Left kidney (tissue), 8 donors: Measurements from ENCODE around the gene CDK5RAP3. TPM values are rescaled to one million over a fixed set of nuclear protein-coding genes. Genes with fewer than 3 reads are reported as not detected.
A peak's percentile ranks its signal among the peaks of the same experiment; 100 is the strongest.
"Not testable (repeated sequence)": the region's sequence is repeated elsewhere in the genome, so short reads cannot be mapped to it uniquely, and the experiment has no call there.

ENCODE experiments used
- DNase-seq: peaks from one replicate; pipeline ENCODE4 v3.0.0-alpha.2; 2013
- long read RNA-seq, 8 donors: transcript quantifications; one replicate each; lab custom pipeline, GENCODE V29; 2026
- polyA plus RNA-seq: library from polyadenylated mRNA; unstranded; fragments of 120-200 nt; gene quantifications from one replicate; pipeline ENCODE4 v1.2.1, GENCODE V29; 2013; ENCODE audit not compliant: insufficient read length

The CDK5RAP3 gene, protein sequence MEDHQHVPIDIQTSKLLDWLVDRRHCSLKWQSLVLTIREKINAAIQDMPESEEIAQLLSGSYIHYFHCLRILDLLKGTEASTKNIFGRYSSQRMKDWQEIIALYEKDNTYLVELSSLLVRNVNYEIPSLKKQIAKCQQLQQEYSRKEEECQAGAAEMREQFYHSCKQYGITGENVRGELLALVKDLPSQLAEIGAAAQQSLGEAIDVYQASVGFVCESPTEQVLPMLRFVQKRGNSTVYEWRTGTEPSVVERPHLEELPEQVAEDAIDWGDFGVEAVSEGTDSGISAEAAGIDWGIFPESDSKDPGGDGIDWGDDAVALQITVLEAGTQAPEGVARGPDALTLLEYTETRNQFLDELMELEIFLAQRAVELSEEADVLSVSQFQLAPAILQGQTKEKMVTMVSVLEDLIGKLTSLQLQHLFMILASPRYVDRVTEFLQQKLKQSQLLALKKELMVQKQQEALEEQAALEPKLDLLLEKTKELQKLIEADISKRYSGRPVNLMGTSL
- polyA plus RNA-seq = 186 TPM
- long read RNA-seq, donor 1, transcript CDK5RAP3-225 (2 exons, 2,455 nt) = minor isoform, 10 of 31 reads
- long read RNA-seq, donor 1, transcript CDK5RAP3-201 (14 exons, 1,866 nt) = major isoform, 13 of 31 reads
- long read RNA-seq, donor 1, partial matches to known transcripts = 0 of 31 reads
- long read RNA-seq, donor 1, other reads (novel, unspliced or antisense) = 0 of 31 reads
- long read RNA-seq, donor 2, transcript CDK5RAP3-225 (2 exons, 2,455 nt) = major isoform, 9 of 41 reads
- long read RNA-seq, donor 2, transcript CDK5RAP3-231 (12 exons, 2,759 nt) = minor isoform, 8 of 41 reads
- long read RNA-seq, donor 2, transcript CDK5RAP3-201 (14 exons, 1,866 nt) = major isoform, 9 of 41 reads
- long read RNA-seq, donor 2, partial matches to known transcripts = 8 of 41 reads
- long read RNA-seq, donor 2, other reads (novel, unspliced or antisense) = 0 of 41 reads
- long read RNA-seq, donor 3, transcript CDK5RAP3-201 (14 exons, 1,866 nt) = minor isoform, 8 of 45 reads
- long read RNA-seq, donor 3, transcript CDK5RAP3-225 (2 exons, 2,455 nt) = major isoform, 25 of 45 reads
- long read RNA-seq, donor 3, partial matches to known transcripts = 6 of 45 reads
- long read RNA-seq, donor 3, other reads (novel, unspliced or antisense) = 0 of 45 reads
- long read RNA-seq, donor 4, partial matches to known transcripts = 0 of 2 reads
- long read RNA-seq, donor 4, other reads (novel, unspliced or antisense) = 0 of 2 reads
- long read RNA-seq, donor 5, transcript CDK5RAP3-225 (2 exons, 2,455 nt) = major isoform, 30 of 113 reads
- long read RNA-seq, donor 5, transcript CDK5RAP3-201 (14 exons, 1,866 nt) = major isoform, 30 of 113 reads
- long read RNA-seq, donor 5, transcript CDK5RAP3-231 (12 exons, 2,759 nt) = minor isoform, 11 of 113 reads
- long read RNA-seq, donor 5, partial matches to known transcripts = 32 of 113 reads
- long read RNA-seq, donor 5, other reads (novel, unspliced or antisense) = 0 of 113 reads
- long read RNA-seq, donor 6, transcript CDK5RAP3-201 (14 exons, 1,866 nt) = major isoform, 12 of 25 reads
- long read RNA-seq, donor 6, transcript CDK5RAP3-225 (2 exons, 2,455 nt) = minor isoform, 10 of 25 reads
- long read RNA-seq, donor 6, partial matches to known transcripts = 0 of 25 reads
- long read RNA-seq, donor 6, other reads (novel, unspliced or antisense) = 0 of 25 reads
- long read RNA-seq, donor 7, transcript CDK5RAP3-225 (2 exons, 2,455 nt) = major isoform, 31 of 79 reads
- long read RNA-seq, donor 7, transcript CDK5RAP3-201 (14 exons, 1,866 nt) = minor isoform, 18 of 79 reads
- long read RNA-seq, donor 7, transcript CDK5RAP3-231 (12 exons, 2,759 nt) = minor isoform, 5 of 79 reads
- long read RNA-seq, donor 7, partial matches to known transcripts = 16 of 79 reads
- long read RNA-seq, donor 7, other reads (novel, unspliced or antisense) = 0 of 79 reads
- long read RNA-seq, donor 8, transcript CDK5RAP3-225 (2 exons, 2,455 nt) = minor isoform, 5 of 23 reads
- long read RNA-seq, donor 8, transcript CDK5RAP3-201 (14 exons, 1,866 nt) = major isoform, 7 of 23 reads
- long read RNA-seq, donor 8, partial matches to known transcripts = 0 of 23 reads
- long read RNA-seq, donor 8, other reads (novel, unspliced or antisense) = 0 of 23 reads

DNA sequence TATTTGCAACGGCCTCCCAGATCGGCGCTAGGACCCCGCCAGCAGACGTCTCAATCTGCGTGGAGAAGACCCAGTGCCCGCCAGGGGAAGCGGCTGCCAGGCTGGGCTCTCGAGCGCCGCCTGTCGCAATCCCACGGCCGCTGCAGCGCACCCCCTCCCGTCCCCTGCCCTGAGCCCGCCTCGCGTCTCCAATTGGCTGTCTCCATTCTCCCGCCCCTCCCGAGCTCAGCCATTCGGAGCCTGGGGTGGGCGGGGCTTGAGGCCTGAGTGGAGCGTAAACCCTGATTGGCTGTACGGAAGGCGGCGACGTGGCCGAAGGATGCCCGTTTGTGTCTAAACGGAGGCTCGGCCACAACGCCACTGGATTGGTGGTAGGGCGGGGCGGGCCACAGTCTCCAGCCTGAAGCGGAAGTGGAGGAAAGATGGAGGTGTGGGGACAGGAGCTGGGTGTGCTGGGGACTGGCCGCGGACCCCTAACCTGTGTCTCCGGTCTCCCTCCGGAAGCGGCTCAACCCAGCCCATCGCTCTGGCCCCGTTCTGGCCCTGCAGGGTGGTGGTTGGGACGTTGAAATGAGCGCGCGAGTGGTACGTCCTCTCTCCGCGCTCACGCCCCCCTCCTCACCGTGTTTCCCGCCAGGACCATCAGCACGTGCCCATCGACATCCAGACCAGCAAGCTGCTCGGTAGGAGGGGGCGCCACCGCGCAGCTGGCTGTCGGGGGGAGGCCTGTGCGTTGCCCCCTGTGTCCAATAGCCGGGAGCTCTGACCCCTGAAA lies at the start of gene CDK5RAP3:
CDK5RAP3 (plus strand) TSS at position 389 of the 775 bp plus-strand sequence; CDS start at position 423, 34 bp downstream.
- peak; percentile 100 for DNase-seq

DNA sequence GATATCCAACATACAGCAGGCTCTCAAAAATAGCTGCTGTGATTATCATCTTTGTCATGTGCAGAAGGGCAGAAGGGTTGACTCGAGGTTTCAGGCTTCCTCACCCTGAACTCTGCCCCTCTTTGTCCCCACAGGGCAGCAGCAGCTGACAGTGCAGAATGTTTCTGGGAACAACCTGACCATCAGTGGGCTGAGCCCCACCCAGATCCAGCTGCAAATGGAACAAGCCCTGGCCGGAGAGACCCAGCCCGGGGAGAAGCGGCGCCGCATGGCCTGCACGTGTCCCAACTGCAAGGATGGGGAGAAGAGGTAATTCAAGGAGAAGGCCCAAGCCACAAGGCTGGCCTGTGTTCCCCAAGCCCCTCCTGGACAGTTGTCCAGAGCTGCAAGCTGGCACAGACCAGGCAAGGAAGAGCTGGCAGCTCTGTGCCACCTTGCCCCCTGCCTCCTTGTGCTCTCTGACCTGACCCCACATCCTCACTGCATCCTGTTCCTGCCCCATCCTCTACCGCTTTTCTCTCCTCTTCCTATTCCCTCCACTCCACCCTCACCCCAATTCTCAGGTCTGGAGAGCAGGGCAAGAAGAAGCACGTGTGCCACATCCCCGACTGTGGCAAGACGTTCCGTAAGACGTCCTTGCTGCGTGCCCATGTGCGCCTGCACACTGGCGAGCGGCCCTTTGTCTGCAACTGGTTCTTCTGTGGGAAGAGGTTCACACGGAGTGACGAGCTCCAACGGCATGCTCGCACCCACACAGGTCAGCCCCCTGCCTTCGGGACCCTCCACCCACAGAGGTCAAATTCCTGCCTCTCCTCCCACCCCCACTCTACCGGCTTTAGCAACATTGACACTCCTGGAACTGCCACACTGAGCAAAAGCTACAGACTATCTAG lies 45.9 kb upstream of the CDK5RAP3 start:
- no peak for DNase-seq

DNA sequence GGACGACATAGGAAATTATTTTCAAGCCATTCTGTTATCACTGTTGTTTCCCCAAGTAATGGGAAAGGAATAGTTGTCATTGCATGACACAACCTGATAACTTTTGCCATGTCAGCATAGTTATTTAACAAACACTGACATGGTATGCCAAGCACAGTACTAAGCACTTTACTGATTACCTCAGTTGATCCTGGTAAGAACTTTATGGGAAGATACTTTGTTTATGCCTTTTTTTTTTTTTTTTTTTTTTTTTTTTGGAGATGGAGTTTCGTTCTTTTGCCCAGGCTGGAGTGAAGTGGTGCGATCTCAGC lies 45.3 kb upstream of the CDK5RAP3 start:
- no peak for DNase-seq

DNA sequence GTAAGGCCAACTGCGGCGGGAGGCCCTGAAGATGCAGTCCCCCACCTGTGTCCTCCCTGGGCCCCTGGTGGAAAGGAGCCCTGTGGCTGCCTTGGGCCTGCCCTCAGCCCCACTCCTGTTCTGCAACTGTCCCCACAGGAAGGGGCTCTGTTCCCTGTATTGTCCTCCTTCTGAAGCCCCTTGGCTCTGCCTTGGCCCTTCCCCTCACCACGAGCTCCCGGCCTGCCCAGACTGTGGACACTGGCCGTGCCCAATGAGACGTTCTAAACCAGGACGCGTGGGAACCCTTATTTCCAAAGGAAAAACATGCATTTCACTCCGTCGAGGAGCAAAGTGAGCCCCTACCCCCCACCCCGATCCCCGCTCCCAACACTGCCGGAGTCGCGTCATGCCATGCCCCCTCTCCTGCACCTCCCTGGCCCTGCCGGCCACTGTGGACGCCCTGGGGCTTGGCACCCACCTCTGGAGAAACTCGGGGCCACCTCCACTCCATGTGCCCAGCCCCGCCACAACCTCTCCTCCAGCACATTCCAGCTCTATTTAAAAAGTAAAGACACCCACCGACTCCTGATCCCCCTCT lies 43.0 kb upstream of the CDK5RAP3 start:
- DNase-seq = no peak

DNA sequence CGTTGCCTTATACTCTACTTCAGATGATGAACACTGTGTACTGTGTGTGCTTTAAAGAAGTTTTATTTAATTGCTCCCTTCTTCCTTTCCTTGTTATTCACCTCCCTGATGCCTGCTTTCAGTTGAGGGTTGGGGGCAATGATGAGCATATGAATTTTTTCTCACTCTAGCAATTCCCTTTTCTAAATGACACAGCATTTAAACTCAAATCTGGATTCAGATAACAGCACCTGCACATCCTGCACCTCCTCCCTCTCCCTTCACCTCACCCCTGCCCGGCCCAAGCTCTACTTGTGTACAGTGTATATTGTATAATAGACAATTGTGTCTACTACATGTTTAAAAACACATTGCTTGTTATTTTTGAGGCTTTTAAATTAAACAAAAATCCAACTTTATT lies 42.5 kb upstream of the CDK5RAP3 start:
- DNase-seq = no peak

DNA sequence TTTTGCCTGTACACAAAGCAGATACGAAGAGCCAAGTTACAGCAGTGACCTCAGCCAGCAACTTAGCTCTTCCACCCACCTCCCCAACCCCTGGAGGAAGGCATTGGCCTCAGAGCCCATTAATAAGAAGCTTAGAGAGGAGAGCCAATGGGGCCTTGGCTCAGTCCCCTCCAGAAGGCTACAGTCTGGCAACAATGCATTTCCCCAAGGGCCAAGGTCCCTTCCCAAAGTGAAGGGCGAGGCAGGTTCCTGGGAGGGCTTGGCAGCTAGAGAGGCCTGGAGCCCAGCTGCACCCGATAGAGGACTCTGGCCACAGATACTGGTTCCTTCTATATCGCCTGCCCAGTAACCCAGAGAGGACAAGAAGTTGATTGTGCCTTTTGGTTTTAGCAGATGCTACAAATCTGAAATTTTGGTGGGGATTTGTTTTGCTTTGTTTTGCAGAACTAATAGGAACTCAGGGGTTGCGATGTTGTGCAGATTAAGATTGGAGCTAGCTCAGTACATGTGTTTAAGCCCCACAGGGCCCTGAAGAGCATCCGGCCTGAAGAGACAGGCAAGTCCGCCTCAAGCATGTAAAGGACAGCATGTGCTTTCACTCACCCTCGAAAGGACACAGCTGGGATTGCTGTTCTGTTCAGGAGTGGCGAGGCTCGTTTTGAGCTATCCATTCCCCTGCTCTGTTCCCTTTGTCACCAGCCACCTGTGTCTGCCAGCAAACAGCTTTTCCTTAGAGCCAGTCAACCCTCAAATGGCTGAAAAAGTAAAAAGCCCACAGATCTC lies 41.5 kb upstream of the CDK5RAP3 start:
- no peak for DNase-seq

DNA sequence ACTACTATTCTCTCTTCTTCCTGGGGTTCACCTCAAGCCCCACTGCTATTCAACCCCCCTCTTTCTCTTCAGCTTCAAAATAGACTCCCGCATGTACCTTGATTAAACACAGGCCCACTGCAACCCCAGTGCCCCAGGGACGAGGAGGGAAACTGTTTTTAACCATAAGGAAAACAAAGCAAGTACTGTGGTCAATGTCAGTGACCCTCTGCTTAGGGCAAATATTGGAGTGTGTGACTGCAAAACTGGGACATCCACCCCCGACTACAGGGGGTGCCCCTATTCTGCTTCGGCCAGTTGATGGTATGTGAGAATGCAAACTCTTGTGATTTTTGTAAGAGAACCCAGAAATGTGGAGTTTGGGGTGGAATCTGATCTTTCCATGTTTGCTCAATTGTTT lies 39.1 kb upstream of the CDK5RAP3 start:
- DNase-seq = no peak

DNA sequence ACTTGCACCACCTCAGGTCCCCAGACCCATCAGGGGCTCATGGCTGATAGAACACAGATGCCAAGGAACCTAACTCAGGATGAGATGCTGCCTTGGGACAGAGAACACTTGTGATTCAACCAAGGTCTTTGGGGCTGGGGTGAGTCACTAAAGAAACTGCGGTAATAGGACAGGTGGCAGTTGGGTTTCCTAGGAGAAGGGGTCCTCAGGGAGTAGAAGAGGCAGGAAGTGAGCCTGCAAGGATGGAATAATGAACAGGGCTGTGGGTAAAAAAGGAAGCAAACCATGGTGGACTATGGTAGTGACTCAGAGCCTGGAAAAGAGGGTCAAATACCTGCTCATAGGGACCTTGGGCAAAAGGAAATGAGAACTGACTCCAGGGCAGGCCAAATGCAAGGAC lies 36.1 kb upstream of the CDK5RAP3 start:
- DNase-seq = no peak

DNA sequence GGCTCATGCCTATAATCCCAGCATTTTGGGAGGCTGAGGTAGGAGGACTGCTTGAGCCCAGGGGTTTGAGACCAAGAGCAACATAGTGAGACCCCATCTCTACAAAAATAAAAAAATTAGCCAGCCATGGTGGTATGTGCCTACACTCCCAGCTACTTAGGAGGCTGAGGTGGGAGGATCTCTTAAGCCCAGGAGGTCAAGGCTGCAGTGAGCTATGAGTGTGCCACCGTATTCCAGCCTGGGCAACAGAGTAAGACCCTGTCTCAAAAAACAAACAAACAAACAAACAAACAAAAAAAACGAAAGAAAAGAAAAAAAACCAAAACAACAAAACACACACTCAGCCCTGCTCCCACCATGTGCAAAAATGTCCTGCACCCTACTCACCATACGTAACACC lies 35.4 kb upstream of the CDK5RAP3 start:
- not testable (repeated sequence) for DNase-seq

DNA sequence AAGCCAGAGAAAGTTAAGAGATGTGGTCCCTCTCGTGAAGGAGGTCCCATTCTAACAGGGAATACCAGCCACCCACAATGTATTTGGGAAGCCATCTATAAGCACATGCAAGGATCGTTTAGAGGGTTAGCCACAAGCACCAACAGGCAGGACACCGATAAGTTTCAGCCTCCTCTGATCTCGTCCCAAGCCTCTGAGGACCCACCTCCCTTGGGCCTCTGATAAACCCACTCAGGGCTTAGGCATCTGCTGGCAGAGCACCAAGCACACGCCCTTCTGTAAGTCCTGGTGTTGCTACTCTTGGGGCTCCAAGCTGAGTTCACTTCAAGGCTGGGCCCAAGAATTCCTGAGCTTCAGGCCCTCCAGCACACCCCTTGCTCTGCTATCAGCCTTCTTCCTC lies 35.0 kb upstream of the CDK5RAP3 start:
- no peak for DNase-seq

DNA sequence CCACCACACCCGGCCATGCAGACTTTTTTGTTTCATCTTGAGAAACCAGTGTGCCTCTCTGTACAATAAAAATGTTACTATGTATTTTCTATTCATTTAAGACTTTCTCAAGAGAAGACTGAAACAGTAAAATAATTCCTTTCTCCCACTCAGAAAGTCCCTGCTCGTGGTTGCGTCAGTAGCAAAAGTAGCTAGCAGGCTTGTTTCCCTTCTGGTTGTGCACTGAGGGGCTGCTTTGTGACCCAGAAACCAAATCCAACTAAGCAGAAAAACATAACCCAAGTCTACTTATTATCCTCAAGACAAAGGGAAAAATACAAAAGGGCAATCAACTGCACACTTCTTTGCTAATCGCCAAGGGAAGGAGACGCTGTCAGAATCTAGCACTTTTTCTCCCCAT lies 33.0 kb upstream of the CDK5RAP3 start:
- no peak for DNase-seq

DNA sequence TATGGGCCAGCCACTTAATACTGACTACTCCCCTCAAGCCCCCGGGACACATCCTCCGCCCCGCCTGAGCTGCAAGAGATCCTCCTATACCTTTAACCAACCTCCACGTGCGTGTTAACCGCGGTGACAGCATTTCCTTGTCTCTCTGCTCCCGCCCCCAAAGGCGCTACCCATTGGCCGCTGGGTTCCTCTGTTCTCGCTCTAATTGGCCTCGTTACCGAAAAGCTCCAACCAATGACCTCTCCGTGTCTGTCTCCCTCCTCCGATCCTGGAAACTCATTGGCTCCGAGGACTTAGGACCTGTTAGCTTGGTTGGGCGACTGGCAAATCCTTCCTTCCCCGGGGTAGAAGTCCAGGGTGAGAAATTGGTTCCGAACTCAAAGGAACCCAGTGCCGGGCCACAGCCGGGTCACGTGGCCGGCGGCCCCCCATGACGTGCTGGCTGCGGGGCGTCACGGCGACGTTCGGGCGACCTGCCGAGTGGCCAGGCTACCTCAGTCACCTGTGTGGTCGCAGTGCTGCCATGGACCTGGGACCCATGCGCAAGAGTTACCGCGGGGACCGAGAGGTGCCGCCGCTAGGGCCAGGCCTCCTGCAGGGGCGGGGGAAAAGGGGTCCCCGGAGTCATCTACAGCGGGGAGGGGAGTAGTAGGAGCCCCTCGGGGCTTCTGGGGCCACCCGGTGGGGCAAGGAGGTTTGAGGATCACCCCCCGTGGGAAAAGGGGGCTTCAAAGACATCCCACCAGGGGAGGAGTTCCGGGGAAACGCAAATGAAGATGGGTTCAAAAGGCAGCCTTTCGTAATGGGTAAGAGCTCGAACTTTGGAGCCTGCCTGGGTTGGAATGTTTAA lies 29.4 kb upstream of the CDK5RAP3 start, which contains the start of gene PNPO:
PNPO (plus strand) TSS at position 326 of the 850 bp plus-strand sequence; CDS start at position 431, 105 bp downstream.
- peak; percentile 95 for DNase-seq

DNA sequence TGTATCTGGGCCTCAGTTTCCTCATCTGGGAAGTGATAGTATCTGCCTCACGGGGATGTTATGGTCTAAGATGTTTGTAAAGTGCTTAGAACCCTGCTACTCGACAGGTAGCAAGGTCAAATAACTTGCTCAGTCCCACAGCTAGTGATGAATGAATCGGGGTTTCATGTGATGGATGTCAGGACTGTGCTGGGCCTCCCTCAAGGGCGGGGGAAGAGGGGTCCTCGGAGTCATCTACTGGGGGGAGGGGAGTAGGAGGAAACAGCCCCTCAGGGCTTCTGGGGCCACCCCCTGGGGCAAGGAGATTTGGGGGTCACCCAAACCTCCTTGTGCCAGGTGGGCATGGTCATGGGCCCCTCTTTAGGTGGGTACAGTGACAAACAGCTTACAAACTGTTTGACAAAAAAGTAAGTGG lies 28.8 kb upstream of the CDK5RAP3 start:
- no peak for DNase-seq

DNA sequence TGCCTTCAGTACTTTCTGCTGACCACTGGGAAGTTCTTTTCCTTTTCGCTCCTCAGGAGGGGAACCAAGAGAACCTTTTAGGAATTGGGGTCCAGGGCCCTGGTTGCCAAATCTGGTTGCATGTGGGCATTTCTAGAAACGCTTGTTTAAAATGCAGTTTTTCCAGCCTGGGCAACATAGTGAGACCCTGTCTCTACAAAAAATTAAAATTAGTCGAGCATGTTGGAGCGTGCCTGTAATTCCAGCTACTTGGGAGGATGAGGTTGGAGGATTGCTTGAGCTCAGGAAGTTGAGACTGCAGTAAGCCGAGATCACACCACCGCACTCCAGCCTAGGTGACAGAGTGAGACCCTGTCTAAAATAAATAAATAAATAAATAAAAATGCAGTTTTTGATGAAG lies 28.3 kb upstream of the CDK5RAP3 start:
- DNase-seq = no peak

DNA sequence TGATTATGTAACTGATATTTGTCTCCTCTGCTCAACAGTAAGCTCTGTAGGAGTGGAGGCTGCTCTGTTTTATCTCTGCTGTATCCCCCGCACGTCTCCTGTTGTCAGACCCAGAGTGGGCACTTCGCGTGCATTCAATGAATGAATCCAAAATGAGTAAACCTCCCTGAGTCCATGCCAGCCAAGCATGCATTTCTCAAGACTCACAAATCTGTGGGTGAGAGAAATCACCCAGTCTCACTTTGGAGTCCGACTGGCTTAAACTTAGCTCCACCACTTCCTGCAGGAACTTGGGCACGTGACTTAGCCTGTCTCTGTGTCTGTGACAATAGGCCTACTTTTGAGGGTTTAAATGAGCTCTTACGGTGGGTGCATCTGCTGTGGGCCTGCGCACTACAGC lies 25.8 kb upstream of the CDK5RAP3 start:
- DNase-seq = no peak
